H1 (cell line): ENCODE data around the gene DSCAM. TPM values are rescaled to one million over a fixed set of nuclear protein-coding genes. Genes with fewer than 3 reads are reported as not detected.

Source experiments
- CTCF ChIA-PET: fragments of 300-600 bp; sonication (Branson Sonifier 250); formaldehyde crosslinking; loops from one replicate; lab custom pipeline; 2021; ENCODE audit not compliant: partially characterized antibody; lab: Charles Lee
- POLR2A ChIA-PET: fragments of 300-600 bp; sonication (Branson Sonifier 250); formaldehyde crosslinking; loops from one replicate; lab custom pipeline; 2021; ENCODE audit warnings: inconsistent platforms; ENCODE audit not compliant: partially characterized antibody; lab: Charles Lee
- DNase-seq, 2 experiments: peaks; one replicate each; pipeline versions ENCODE4 v3.0.0 to v3.0.0-alpha.2; 2010 to 2022; ENCODE audit warnings: low spot score in 2 of 2, low read depth in 1 of 2, mixed read lengths in 1 of 2
- FAIRE-seq: peaks from 2 replicates; lab custom pipeline; 2011; peaks lifted over from hg19 to GRCh38; lab: Jason Lieb, UNC
- H2AFZ ChIP-seq: 2 replicates; pipeline ENCODE4 v1.8.1; 2012; ENCODE audit warnings: low read length, inconsistent platforms
- H2AK5ac ChIP-seq: 2 replicates; pipeline ENCODE4 v1.6.1; 2013; ENCODE audit warnings: low read depth, low read length
- H2BK120ac ChIP-seq: replicated peaks from 2 replicates; pipeline ENCODE3; 2013; ENCODE audit warnings: low read depth, low read length, inconsistent platforms
- H2BK12ac ChIP-seq: 2 replicates; pipeline ENCODE4 v1.6.1; 2013; ENCODE audit warnings: low read depth, low read length
- H2BK15ac ChIP-seq: 2 replicates; pipeline ENCODE4 v1.6.1; 2013; ENCODE audit warnings: low read length
- H2BK20ac ChIP-seq: 2 replicates; pipeline ENCODE4 v1.6.1; 2013; ENCODE audit warnings: low read length
- H2BK5ac ChIP-seq: 2 replicates; pipeline ENCODE4 v1.6.1; 2013; ENCODE audit warnings: low read depth, low read length
- H3K14ac ChIP-seq: 2 replicates; pipeline ENCODE4 v1.6.1; 2013; ENCODE audit warnings: inconsistent platforms; ENCODE audit not compliant: insufficient read length
- H3K18ac ChIP-seq: 2 replicates; pipeline ENCODE4 v1.6.1; 2013; ENCODE audit warnings: low read length; ENCODE audit errors: extremely low read depth
- H3K23ac ChIP-seq: 2 replicates; pipeline ENCODE4 v1.6.1; 2013; ENCODE audit warnings: inconsistent platforms; ENCODE audit not compliant: insufficient read length
- H3K23me2 ChIP-seq: 2 replicates; pipeline ENCODE4 v1.6.1; 2013; ENCODE audit warnings: low read depth, low read length
- H3K27ac ChIP-seq: 2 replicates; pipeline ENCODE4 v1.6.1; 2011; ENCODE audit warnings: low read depth, low read length, inconsistent platforms
- H3K27me3 ChIP-seq, 4 experiments: replicated peaks in 1 of 4; 1 replicate in 1 of 4; 2 replicates in 3 of 4; pipeline versions ENCODE4 v1.6.1 to v1.8.1; 2011 to 2013; ENCODE audit warnings: low read length in 3 of 4, mild to moderate bottlenecking in 3 of 4, inconsistent platforms in 2 of 4, mixed read lengths in 2 of 4, moderate library complexity in 1 of 4; ENCODE audit not compliant: control insufficient read depth in 3 of 4, insufficient read depth in 3 of 4; ENCODE audit errors: extremely low read depth in 1 of 4
- H3K36me3 ChIP-seq, 4 experiments: 2 replicates each; pipeline versions ENCODE4 v1.6.1 to v1.8.1; 2011 to 2013; ENCODE audit warnings: mild to moderate bottlenecking in 4 of 4, low read length in 3 of 4, moderate library complexity in 2 of 4, control low read depth in 1 of 4, inconsistent platforms in 1 of 4; ENCODE audit not compliant: insufficient read depth in 4 of 4, control insufficient read depth in 2 of 4
- H3K4ac ChIP-seq: replicated peaks from 2 replicates; pipeline ENCODE3; 2013; ENCODE audit warnings: low read length, low read depth, mixed read lengths, inconsistent platforms; ENCODE audit not compliant: insufficient read length
- H3K4me1 ChIP-seq, 4 experiments: replicated peaks in 1 of 4; 1 replicate in 1 of 4; 2 replicates in 3 of 4; pipeline versions ENCODE4 v1.6.1 to v1.8.1; 2011 to 2013; ENCODE audit warnings: low read length in 3 of 4, inconsistent platforms in 2 of 4, mixed read lengths in 1 of 4; ENCODE audit not compliant: insufficient read depth in 4 of 4, control insufficient read depth in 3 of 4
- H3K4me2 ChIP-seq, 2 experiments: 2 replicates each; pipeline versions ENCODE4 v1.6.1 to v1.8.1; 2011 to 2013; ENCODE audit warnings: low read depth in 2 of 2, low read length in 2 of 2, control low read depth in 1 of 2, inconsistent platforms in 1 of 2, mild to moderate bottlenecking in 1 of 2; ENCODE audit not compliant: insufficient read depth in 1 of 2
- H3K4me3 ChIP-seq, 4 experiments: fragments of 200-600, 300-600 bp in 1 of 4; sonication (generic), shearing (Covaris generic), sonication (Bioruptor Twin) in 1 of 4; 2 replicates each; pipeline versions ENCODE4 v1.5.1 to v1.8.1; 2011 to 2016; ENCODE audit warnings: low read length in 4 of 4, low read depth in 3 of 4, control low read depth in 2 of 4, inconsistent platforms in 2 of 4, mild to moderate bottlenecking in 2 of 4, mixed read lengths in 1 of 4, moderate library complexity in 1 of 4; ENCODE audit not compliant: insufficient read depth in 2 of 4; ENCODE audit errors: extremely low read depth in 1 of 4
- H3K56ac ChIP-seq: replicated peaks from 2 replicates; pipeline ENCODE3; 2013; ENCODE audit warnings: low read depth, mild to moderate bottlenecking, mixed read lengths, low read length, inconsistent platforms; ENCODE audit not compliant: insufficient read length
- H3K79me1 ChIP-seq: 2 replicates; pipeline ENCODE4 v1.6.1; 2013; ENCODE audit warnings: low read depth, low read length, control low read depth
- H3K79me2 ChIP-seq, 2 experiments: 2 replicates each; pipeline versions ENCODE4 v1.6.1 to v1.8.1; 2012 to 2013; ENCODE audit warnings: low read length in 2 of 2, mild to moderate bottlenecking in 2 of 2, inconsistent platforms in 1 of 2; ENCODE audit not compliant: insufficient read depth in 2 of 2, control insufficient read depth in 1 of 2
- H3K9ac ChIP-seq, 4 experiments: replicated peaks in 1 of 4; 1 replicate in 1 of 4; 2 replicates in 3 of 4; pipeline versions ENCODE4 v1.6.1 to v1.8.1; 2011 to 2013; ENCODE audit warnings: low read depth in 3 of 4, low read length in 3 of 4, control low read depth in 2 of 4, mild to moderate bottlenecking in 2 of 4, moderate library complexity in 2 of 4, inconsistent platforms in 1 of 4; ENCODE audit errors: extremely low read depth in 1 of 4
- H3K9me3 ChIP-seq, 2 experiments: 2 replicates each; pipeline versions ENCODE4 v1.6.1 to v1.8.1; 2012 to 2013; ENCODE audit warnings: mild to moderate bottlenecking in 2 of 2, moderate library complexity in 2 of 2, control low read depth in 1 of 2, inconsistent platforms in 1 of 2, low read depth in 1 of 2, low read length in 1 of 2, mixed read lengths in 1 of 2; ENCODE audit not compliant: insufficient read depth in 2 of 2
- H4K20me1 ChIP-seq, 2 experiments: replicated peaks in 1 of 2; 2 replicates each; pipeline versions ENCODE3 to v1.8.1; 2011 to 2013; ENCODE audit warnings: inconsistent platforms in 2 of 2, low read length in 2 of 2, mild to moderate bottlenecking in 1 of 2; ENCODE audit not compliant: insufficient read depth in 2 of 2, control insufficient read depth in 1 of 2
- H4K5ac ChIP-seq: 2 replicates; pipeline ENCODE4 v1.6.1; 2013; ENCODE audit warnings: low read length, low read depth, mixed read lengths, inconsistent platforms; ENCODE audit not compliant: insufficient read length
- H4K8ac ChIP-seq: 2 replicates; pipeline ENCODE4 v1.8.0; 2013; ENCODE audit warnings: mild to moderate bottlenecking, moderate library complexity, low read length, inconsistent platforms; ENCODE audit not compliant: insufficient read depth; ENCODE audit errors: extremely low read depth
- H4K91ac ChIP-seq: replicated peaks from 2 replicates; pipeline ENCODE3; 2013; ENCODE audit warnings: low read length, mixed read lengths, inconsistent platforms; ENCODE audit not compliant: insufficient read length
- CBX5 ChIP-seq: fragments of 300-800, 300-1000 bp; sonication (generic); IDR thresholded peaks from 2 replicates; pipeline ENCODE4 v1.7.1; 2016; ENCODE audit warnings: antibody characterized with exemption, low read length, low read depth
- HDAC2 ChIP-seq, 2 experiments: fragments of 300-600 bp in 1 of 2; sonication (generic) in 1 of 2; IDR thresholded peaks; 2 replicates each; pipeline ENCODE4 v1.6.1; 2011 to 2012; ENCODE audit warnings: low read depth in 2 of 2, low read length in 2 of 2, mild to moderate bottlenecking in 2 of 2, moderate library complexity in 2 of 2, borderline replicate concordance in 1 of 2, inconsistent platforms in 1 of 2
- NRF1 ChIP-seq: IDR thresholded peaks from 2 replicates; pipeline ENCODE4 v1.6.1; 2011; ENCODE audit warnings: mild to moderate bottlenecking, low read depth, low read length, improper control_type of control experiment
- POLR2AphosphoS5 ChIP-seq: IDR thresholded peaks from 2 replicates; pipeline ENCODE4 v1.6.1; 2011; ENCODE audit warnings: low read depth, low read length
- ZNF274 ChIP-seq: IDR thresholded peaks from 2 replicates; pipeline ENCODE4 v1.7.0; 2012; ENCODE audit warnings: low read length, borderline replicate concordance; ENCODE audit errors: extremely low read depth
- WGBS, 2 experiments: shearing (Covaris generic) in 1 of 2; methylation state at CpG; one replicate each; pipeline versions ENCODE4 v1.1.6 to v1.1.7; 2013 to 2015; ENCODE audit warnings: low lambda C conversion rate in 2 of 2, mixed read lengths in 2 of 2, inconsistent platforms in 1 of 2, low coverage in 1 of 2, missing lambda C conversion rate in 1 of 2; ENCODE audit not compliant: insufficient replicate concordance in 2 of 2, insufficient coverage in 1 of 2, insufficient read length in 1 of 2; ENCODE audit errors: extremely low coverage in 1 of 2, missing lambda C conversion rate in 1 of 2; 5-methylcytosine and 5-hydroxymethylcytosine counted together
- polyA plus RNA-seq, 7 experiments: library from polyadenylated mRNA; depleted of rRNA in 3 of 7; stranded (reverse) in 5 of 7; unstranded in 2 of 7; fragments of >200 nt in 5 of 7; fragments of 200-250 nt in 2 of 7; gene quantifications; 1 replicate in 5 of 7; 2 replicates in 1 of 7; 4 replicates in 1 of 7; pipeline versions ENCODE4 v1.2.1 to v1.2.3, GENCODE V29; 2011 to 2013; ENCODE audit warnings: missing spikeins in 2 of 7, mixed read lengths in 2 of 7
- total RNA-seq: library from RNA; stranded (reverse); fragmentation: NEBNext Ultra II Directional; extraction: Animal tissue kit (Norgen Biotek cat#: 25700); gene quantifications from 2 replicates; pipeline ENCODE4 v1.2.1, GENCODE V29; 2021

Gene DSCAM
- total and polyA plus RNA-seq, 2 of the 8 experiments (the other 6 are each of a cell fraction or from before 2014, with no cell fraction given) = 0.02 to 0.15 TPM

DNA sequence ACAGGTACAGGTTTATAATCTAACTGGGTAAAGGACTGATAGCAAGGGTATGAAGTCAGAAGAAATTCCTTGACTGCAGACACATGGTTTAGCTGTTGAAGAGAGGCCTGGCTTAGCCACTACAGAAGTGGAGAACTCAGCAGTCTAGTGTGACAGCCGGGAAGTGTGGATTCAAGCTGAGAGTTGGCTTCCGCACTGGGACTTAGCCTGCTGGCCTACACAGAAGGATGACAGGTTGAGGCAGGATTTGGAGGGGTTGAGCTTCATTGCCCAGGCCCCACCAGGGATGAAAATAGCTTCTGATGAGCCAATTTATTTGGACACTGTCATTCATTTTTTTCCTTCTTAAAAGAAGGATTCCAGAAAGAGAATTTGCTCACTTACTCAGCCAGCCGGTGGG lies 695.3 kb downstream of the DSCAM start:
- ChIA-PET CTCF (interaction anchor here (2.3 kb wide), 1 partner anchor 234 kb away, joined by 7 read pairs; no protein-coding TSS in a partner anchor), POLR2A (interaction anchor here (1.2 kb wide), 1 partner anchor 12 kb away, joined by 3 read pairs; no protein-coding TSS in a partner anchor)
- no peaks in the 10 kb centered on the region for H3K4me1 ChIP-seq
- peaks cover 0 to 2% of the 10 kb centered on the region in 2 experiments for H4K20me1 ChIP-seq
- H4K91ac ChIP-seq = no peak overlapping the region
- no peak overlapping the region for H4K8ac ChIP-seq
- H3K79me2 ChIP-seq = no peaks in the 10 kb centered on the region
- H3K36me3 ChIP-seq = no peaks in the 10 kb centered on the region
- H3K18ac ChIP-seq = no peak overlapping the region
- no peaks in the 10 kb centered on the region for H3K9me3 ChIP-seq
- WGBS, 2 experiments = 88% methylated on average over 3 of the region's 3 CpGs; no CpG with 5 or more reads in 1 of the 2 experiments
- FAIRE-seq (no peak), DNase-seq (no peak)
- H3K27ac ChIP-seq = no peak overlapping the region
- no peak overlapping the region for H3K23ac ChIP-seq
- no peak overlapping the region for H2BK120ac ChIP-seq
- no peak overlapping the region for H3K4ac ChIP-seq
- H3K4me3 ChIP-seq = no peak overlapping the region
- H2BK20ac ChIP-seq = no peak overlapping the region
- H2BK5ac ChIP-seq = no peak overlapping the region
- no peaks in the 10 kb centered on the region for H3K79me1 ChIP-seq
- H2AK5ac ChIP-seq = no peak overlapping the region
- no peak overlapping the region for H3K9ac ChIP-seq
- H4K5ac ChIP-seq = no peak overlapping the region
- H2BK15ac ChIP-seq = no peak overlapping the region
- H2BK12ac ChIP-seq = no peak overlapping the region
- H2AFZ ChIP-seq = no peak overlapping the region
- no peaks in the 10 kb centered on the region for H3K27me3 ChIP-seq
- no peak overlapping the region for H3K56ac ChIP-seq
- H3K23me2 ChIP-seq = peaks cover 15% of the 10 kb centered on the region; the same call in 1 of the 2 replicates
- no peak overlapping the region for H3K14ac ChIP-seq
- no peak overlapping the region for H3K4me2 ChIP-seq
- TF ChIP-seq HDAC2 (IDR thresholded peaks at IDR 0.05; ENCODE audit: borderline replicate concordance in 1 of 2, low read depth in 2 of 2, low read length in 2 of 2) = no peak
- TF ChIP-seq CBX5 = no peak
- no peak for TF ChIP-seq NRF1
- TF ChIP-seq ZNF274 = no peak
- TF ChIP-seq POLR2AphosphoS5 = no peak
